ENCODE data around the gene LMBR1L. TPM values are rescaled to one million over a fixed set of nuclear protein-coding genes. Genes with fewer than 3 reads are reported as not detected.
A peak's percentile ranks its signal among the peaks of the same experiment; 100 is the strongest.

The LMBR1L gene
- total and polyA plus RNA-seq, 2 of the 13 experiments (the other 11 are each of a cell fraction or from before 2014, with no cell fraction given), result 12.2 to 65.9 TPM

GRCh38 chr12:49121047-49121696 lies 10.5 kb upstream of the LMBR1L start (continued):
- 0 out of 2 replicates have a peak, but pooled peaks have one; percentile 8 for TF ChIP-seq ZBTB33 (CRISPR knock-in tag; IDR thresholded peaks at IDR 0.05)
- TF ChIP-seq JDP2 (CRISPR knock-in tag; IDR thresholded peaks at IDR 0.05; ENCODE audit: borderline replicate concordance), result no peak
- no peak; the same call in 1 of the 2 replicates for TF ChIP-seq TAF1 (CRISPR knock-in tag; IDR thresholded peaks at IDR 0.05)
- no peak for TF ChIP-seq GATA4 (IDR thresholded peaks at IDR 0.05; ENCODE audit: borderline replicate concordance, low read depth)
- TF ChIP-seq DZIP1 (CRISPR knock-in tag; IDR thresholded peaks at IDR 0.05), result no peak
- no peak for TF ChIP-seq ZNF280D (CRISPR knock-in tag; IDR thresholded peaks at IDR 0.05)
- TF ChIP-seq ZNF709 (CRISPR knock-in tag; IDR thresholded peaks at IDR 0.05), result no peak
- no peak for TF ChIP-seq HNF1A (IDR thresholded peaks at IDR 0.05; ENCODE audit: low read depth)
- no peak for TF ChIP-seq HNF1A (CRISPR knock-in tag; IDR thresholded peaks at IDR 0.05; ENCODE audit: borderline replicate concordance)
- TF ChIP-seq THAP7 (CRISPR knock-in tag; IDR thresholded peaks at IDR 0.05), result no peak
- no peak for TF ChIP-seq MZF1 (CRISPR knock-in tag; IDR thresholded peaks at IDR 0.05; ENCODE audit: borderline replicate concordance)
- no peak for TF ChIP-seq DMTF1 (CRISPR knock-in tag; IDR thresholded peaks at IDR 0.05)
- no peak for TF ChIP-seq ZNF333 (CRISPR knock-in tag; IDR thresholded peaks at IDR 0.05; ENCODE audit: borderline replicate concordance)
